ENCODE measurements around the gene KCNH3.

KCNH3 gene, protein sequence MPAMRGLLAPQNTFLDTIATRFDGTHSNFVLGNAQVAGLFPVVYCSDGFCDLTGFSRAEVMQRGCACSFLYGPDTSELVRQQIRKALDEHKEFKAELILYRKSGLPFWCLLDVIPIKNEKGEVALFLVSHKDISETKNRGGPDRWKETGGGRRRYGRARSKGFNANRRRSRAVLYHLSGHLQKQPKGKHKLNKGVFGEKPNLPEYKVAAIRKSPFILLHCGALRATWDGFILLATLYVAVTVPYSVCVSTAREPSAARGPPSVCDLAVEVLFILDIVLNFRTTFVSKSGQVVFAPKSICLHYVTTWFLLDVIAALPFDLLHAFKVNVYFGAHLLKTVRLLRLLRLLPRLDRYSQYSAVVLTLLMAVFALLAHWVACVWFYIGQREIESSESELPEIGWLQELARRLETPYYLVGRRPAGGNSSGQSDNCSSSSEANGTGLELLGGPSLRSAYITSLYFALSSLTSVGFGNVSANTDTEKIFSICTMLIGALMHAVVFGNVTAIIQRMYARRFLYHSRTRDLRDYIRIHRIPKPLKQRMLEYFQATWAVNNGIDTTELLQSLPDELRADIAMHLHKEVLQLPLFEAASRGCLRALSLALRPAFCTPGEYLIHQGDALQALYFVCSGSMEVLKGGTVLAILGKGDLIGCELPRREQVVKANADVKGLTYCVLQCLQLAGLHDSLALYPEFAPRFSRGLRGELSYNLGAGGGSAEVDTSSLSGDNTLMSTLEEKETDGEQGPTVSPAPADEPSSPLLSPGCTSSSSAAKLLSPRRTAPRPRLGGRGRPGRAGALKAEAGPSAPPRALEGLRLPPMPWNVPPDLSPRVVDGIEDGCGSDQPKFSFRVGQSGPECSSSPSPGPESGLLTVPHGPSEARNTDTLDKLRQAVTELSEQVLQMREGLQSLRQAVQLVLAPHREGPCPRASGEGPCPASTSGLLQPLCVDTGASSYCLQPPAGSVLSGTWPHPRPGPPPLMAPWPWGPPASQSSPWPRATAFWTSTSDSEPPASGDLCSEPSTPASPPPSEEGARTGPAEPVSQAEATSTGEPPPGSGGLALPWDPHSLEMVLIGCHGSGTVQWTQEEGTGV

DNA sequence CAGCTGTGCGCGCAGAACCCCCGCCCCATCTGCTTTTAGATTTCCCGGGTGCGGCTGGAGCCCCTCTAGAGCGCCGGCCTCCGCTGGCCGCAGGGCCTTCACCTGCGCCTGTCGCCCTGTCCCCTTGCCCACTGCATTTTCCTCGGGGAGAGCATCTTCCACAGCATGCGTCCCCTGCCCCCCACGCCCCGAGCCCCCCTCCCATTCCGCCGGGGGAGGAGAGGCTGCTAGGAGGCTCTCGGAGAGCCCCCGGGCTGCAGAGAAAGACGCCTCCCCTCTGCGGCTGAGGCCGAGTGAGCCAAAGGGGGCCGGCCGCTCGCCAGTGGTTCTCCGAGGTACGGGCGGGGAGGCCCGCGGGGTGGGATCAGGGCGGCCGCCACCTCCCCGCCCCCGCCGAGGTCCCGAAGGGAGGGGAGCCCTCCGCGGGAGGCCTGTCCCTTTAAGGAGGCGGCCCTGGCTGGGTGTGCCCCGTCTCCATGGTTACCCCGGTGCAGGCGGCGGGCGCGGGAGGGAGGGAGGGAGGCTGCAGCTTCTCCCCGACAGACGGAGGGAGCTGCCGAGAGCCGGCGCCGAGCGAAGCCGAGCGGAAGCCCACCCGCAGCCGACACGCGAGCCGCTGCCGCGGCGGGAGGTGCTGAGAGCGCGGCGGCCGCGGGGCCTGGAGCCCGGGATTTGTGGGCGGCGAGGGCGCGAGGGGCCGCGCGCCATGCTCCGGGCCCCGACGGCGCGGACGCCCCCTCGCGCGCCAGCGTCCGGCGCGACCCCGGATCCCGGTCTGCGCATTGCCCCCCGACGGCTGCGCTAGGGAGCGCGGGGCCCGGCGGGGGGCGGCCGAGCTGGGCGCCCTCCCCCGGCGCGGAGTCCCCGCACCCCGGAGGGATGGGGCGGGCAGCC, at the start of gene KCNH3:
Gene KCNH3, plus strand, starts transcription at position 521 of the 894 bp plus-strand sequence. CDS start 387 bp downstream, outside the sequence.
- Histone ChIP-seq H3K4me1 (ENCODE audit: control insufficient read depth, insufficient read depth, low read length) (peaks cover 4% of the 10 kb centered on the region), H3K9ac (ENCODE audit: low read length) (no peak within 1 kb of the TSS), H3K4me3 (ENCODE audit: low read length) (peak within 1 kb of the TSS; percentile 63), H3K27me3 (ENCODE audit: control insufficient read depth, insufficient read depth, low read length) (peaks cover 21% of the 10 kb centered on the region), H3K27ac (ENCODE audit: low read depth, low read length) (no peak within 1 kb of the TSS), H3K36me3 (ENCODE audit: control insufficient read depth, insufficient read depth, low read length) (no peaks in the 10 kb centered on the region)

DNA sequence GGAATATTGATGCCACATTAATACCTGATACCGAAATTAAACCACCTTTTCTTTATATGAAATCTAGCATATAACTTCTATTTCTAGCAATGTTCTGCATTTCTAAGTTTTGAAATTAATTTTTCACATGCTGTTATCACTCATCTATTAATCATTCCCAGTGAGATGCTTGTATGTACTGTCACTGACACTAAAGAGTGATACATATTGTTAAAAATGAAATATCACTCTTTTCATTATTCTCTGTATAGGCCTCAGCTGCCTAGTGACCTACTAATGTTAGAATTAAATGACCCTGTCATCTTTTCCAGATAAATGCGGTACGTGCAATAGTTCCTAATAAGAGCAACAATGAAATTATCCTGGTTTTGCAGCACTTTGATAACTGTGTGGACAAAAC, 49.7 kb upstream of the KCNH3 start:
- H3K9ac ChIP-seq (ENCODE audit: low read length): no peak overlapping the region
- H3K4me3 ChIP-seq (ENCODE audit: low read length): no peak overlapping the region
- no peaks in the 10 kb centered on the region for H3K27me3 ChIP-seq (ENCODE audit: control insufficient read depth, insufficient read depth, low read length)
- no peaks in the 10 kb centered on the region for H3K36me3 ChIP-seq (ENCODE audit: control insufficient read depth, insufficient read depth, low read length)
- H3K27ac ChIP-seq (ENCODE audit: low read depth, low read length): no peak overlapping the region
- peaks cover 4% of the 10 kb centered on the region for H3K4me1 ChIP-seq (ENCODE audit: control insufficient read depth, insufficient read depth, low read length)

DNA sequence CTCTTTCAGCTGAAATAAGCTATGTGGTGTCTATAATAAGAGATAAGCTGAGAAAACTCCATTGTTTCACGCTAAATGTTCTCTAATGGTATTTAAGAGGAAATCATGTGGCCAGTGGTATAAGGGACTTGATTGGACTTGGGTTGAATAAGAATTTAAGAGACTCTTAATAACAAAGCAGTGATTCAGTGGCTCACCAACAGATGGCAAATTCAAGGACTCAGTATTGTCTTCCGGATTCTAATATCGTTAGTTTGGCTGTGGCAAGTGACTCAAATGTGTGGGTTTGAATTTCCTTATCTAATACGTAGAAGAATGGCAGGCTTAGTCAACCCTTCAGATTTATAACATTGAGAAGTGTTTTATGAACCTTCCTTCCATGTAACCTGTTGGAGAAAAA, 49.1 kb upstream of the KCNH3 start:
- no peak overlapping the region for H3K9ac ChIP-seq (ENCODE audit: low read length)
- H3K27ac ChIP-seq (ENCODE audit: low read depth, low read length): no peak overlapping the region
- peaks cover 4% of the 10 kb centered on the region for H3K4me1 ChIP-seq (ENCODE audit: control insufficient read depth, insufficient read depth, low read length)
- H3K36me3 ChIP-seq (ENCODE audit: control insufficient read depth, insufficient read depth, low read length): no peaks in the 10 kb centered on the region
- H3K27me3 ChIP-seq (ENCODE audit: control insufficient read depth, insufficient read depth, low read length): no peaks in the 10 kb centered on the region
- H3K4me3 ChIP-seq (ENCODE audit: low read length): no peak overlapping the region

DNA sequence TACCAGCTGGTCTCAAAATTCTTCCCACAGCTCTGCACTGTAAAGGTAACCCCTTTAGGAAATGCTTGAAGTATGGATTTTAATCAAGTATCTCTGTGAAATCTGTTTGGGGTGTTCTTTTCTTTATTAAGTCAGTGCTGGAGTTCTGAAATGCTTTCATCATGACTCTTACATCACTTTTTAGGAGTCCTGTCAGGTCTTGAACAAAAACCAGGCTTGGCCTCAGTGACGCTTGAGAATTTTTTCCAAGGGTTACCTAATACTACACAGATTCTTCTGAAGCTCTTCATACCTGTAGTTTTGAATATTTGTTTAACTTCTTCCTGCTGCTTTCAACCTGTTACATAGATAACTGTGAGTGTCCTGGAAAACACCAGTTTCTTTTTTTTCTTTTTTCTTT, 47.0 kb upstream of the KCNH3 start:
- Histone ChIP-seq H3K4me1 (ENCODE audit: control insufficient read depth, insufficient read depth, low read length) (peaks cover 4% of the 10 kb centered on the region), H3K36me3 (ENCODE audit: control insufficient read depth, insufficient read depth, low read length) (peaks cover 4% of the 10 kb centered on the region), H3K27ac (ENCODE audit: low read depth, low read length) (peak overlapping the region; percentile 44), H3K27me3 (ENCODE audit: control insufficient read depth, insufficient read depth, low read length) (no peaks in the 10 kb centered on the region), H3K9ac (ENCODE audit: low read length) (no peak overlapping the region), H3K4me3 (ENCODE audit: low read length) (no peak overlapping the region)

DNA sequence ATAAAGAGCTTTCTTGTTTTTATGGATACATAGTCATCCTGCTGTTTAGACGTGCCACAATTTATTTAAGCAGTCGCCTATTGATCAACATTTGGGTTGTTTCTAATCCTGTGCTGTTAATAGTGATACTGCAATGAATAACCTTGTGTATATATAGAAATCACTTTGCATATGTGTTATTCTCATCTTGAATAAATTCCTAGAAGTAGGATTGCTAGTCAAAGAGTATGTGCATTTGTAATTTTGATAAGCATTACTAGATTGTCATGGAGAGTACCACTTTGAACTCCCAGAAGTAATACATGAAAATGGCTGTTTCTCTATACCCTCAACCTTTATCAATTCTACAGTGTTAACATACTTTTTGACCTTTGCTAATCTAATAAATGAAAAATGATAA, 44.9 kb upstream of the KCNH3 start:
- no peak overlapping the region for H3K27ac ChIP-seq (ENCODE audit: low read depth, low read length)
- H3K9ac ChIP-seq (ENCODE audit: low read length): no peak overlapping the region
- no peaks in the 10 kb centered on the region for H3K27me3 ChIP-seq (ENCODE audit: control insufficient read depth, insufficient read depth, low read length)
- H3K36me3 ChIP-seq (ENCODE audit: control insufficient read depth, insufficient read depth, low read length): peaks cover 4% of the 10 kb centered on the region
- H3K4me3 ChIP-seq (ENCODE audit: low read length): no peak overlapping the region
- H3K4me1 ChIP-seq (ENCODE audit: control insufficient read depth, insufficient read depth, low read length): peaks cover 4% of the 10 kb centered on the region

DNA sequence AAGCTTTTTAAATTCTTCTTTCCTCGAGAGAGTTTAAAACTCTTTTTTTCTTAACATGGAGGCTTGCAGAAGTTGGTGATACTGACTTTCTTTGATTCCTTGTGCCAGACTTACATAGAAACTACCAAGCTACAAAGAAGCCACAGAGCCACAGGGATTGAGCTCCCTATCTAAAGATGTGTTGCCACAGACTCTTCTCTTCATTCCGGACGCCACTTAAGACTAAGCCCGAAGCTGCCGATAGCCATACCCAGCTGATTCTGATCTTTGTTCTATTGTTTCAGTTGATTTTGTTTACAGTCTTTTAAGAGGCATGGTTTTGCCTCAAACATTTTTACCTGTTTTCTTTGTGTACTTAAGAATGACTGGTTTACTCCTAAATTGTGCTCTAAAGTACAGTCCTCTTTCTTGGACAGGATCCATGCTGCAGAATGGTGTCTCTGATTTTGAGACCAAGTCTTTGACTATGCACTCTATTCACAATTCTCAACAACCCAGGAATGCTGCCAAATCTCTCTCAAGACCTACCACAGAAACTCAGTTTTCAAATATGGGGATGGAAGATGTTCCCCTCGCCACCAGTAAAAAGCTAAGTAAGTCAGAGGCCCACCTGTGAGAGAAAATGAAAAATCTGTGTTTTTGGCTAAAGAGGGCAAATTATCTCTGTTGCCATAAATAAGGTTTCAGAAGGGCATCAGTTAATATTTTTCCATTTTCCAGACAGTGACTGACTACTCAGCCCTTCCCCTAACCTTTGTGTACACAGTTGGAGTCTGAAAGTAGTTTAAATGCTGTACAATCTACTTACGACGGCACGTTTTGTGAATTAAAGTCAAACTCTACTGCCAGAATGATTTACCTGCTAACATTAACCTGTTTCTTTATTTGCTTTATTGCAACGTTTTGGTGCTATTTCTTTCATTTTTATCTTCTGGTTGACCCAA, 42.1 kb upstream of the KCNH3 start:
- peaks cover 4% of the 10 kb centered on the region for H3K36me3 ChIP-seq (ENCODE audit: control insufficient read depth, insufficient read depth, low read length)
- H3K4me1 ChIP-seq (ENCODE audit: control insufficient read depth, insufficient read depth, low read length): peaks cover 3% of the 10 kb centered on the region
- no peak overlapping the region for H3K27ac ChIP-seq (ENCODE audit: low read depth, low read length)
- no peak overlapping the region for H3K4me3 ChIP-seq (ENCODE audit: low read length)
- no peaks in the 10 kb centered on the region for H3K27me3 ChIP-seq (ENCODE audit: control insufficient read depth, insufficient read depth, low read length)
- H3K9ac ChIP-seq (ENCODE audit: low read length): no peak overlapping the region

DNA sequence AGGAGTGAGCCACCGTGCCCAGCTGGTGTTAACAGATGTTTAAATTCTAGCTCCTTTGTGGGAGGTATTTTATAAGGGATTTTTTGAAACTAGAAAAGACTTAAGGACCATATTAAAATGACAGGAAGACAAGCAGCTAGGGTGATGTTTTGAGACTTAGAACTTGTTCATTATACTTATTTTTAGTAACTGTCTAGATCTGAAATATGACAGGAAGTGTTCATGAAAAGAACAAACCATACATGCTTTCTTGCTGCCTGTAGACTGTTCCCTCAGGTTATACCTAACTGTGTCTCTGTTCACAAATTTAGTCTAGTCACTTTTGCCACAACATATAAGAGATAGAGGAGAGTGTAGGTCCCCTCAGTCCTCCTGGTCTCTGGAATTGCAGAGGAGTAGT, 36.9 kb upstream of the KCNH3 start:
- no peak overlapping the region for H3K4me3 ChIP-seq (ENCODE audit: low read length)
- H3K36me3 ChIP-seq (ENCODE audit: control insufficient read depth, insufficient read depth, low read length): no peaks in the 10 kb centered on the region
- no peaks in the 10 kb centered on the region for H3K27me3 ChIP-seq (ENCODE audit: control insufficient read depth, insufficient read depth, low read length)
- H3K4me1 ChIP-seq (ENCODE audit: control insufficient read depth, insufficient read depth, low read length): no peaks in the 10 kb centered on the region
- no peak overlapping the region for H3K9ac ChIP-seq (ENCODE audit: low read length)
- H3K27ac ChIP-seq (ENCODE audit: low read depth, low read length): no peak overlapping the region

DNA sequence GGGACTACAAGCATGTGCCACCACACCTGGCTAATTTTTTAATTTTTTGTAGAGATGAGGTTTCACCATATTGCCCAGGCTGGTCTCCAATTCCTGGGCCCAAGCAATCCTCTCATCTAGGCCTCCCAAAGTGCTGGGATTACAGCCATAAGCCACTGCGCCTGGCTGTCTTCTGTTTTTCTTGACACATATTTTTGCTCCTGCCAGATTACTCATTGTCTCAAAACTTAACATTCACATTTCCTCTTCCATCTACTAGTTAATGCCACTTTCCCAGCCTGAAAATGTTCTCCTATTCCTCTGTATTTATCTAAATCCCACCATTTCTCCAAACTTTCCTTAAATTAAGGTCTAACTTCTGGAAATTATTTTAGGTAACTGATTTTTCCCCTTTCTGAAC, 36.2 kb upstream of the KCNH3 start:
- Histone ChIP-seq H3K27me3 (ENCODE audit: control insufficient read depth, insufficient read depth, low read length) (no peaks in the 10 kb centered on the region), H3K9ac (ENCODE audit: low read length) (no peak overlapping the region), H3K4me3 (ENCODE audit: low read length) (no peak overlapping the region), H3K27ac (ENCODE audit: low read depth, low read length) (no peak overlapping the region), H3K4me1 (ENCODE audit: control insufficient read depth, insufficient read depth, low read length) (no peaks in the 10 kb centered on the region), H3K36me3 (ENCODE audit: control insufficient read depth, insufficient read depth, low read length) (no peaks in the 10 kb centered on the region)

DNA sequence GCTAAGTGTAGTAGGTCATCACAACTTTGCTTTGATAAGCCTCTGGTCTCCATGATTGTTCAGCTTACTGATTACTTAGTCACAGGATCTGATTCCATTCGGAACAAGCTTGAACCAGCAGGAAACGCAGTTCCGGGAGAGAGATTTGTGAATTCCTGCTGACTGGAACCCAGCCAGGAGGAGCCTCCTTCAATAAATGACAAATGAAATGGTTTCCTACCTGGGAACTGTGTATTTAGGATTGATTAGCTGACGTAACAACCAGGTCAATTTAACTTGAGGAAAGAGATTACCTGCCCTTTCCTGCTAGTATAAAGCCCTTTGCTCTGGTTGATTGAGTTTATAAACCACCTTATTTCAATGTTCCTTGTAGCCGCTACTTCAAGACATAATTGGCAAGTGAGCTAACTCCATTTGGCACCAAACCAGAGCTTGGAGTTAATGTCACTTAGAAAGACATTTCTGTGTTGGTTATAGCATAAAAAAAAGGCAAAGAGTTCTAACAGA, 35.1 kb upstream of the KCNH3 start:
- Histone ChIP-seq H3K4me3 (ENCODE audit: low read length) (no peak overlapping the region), H3K36me3 (ENCODE audit: control insufficient read depth, insufficient read depth, low read length) (no peaks in the 10 kb centered on the region), H3K27me3 (ENCODE audit: control insufficient read depth, insufficient read depth, low read length) (no peaks in the 10 kb centered on the region), H3K27ac (ENCODE audit: low read depth, low read length) (no peak overlapping the region), H3K4me1 (ENCODE audit: control insufficient read depth, insufficient read depth, low read length) (no peaks in the 10 kb centered on the region), H3K9ac (ENCODE audit: low read length) (no peak overlapping the region)

DNA sequence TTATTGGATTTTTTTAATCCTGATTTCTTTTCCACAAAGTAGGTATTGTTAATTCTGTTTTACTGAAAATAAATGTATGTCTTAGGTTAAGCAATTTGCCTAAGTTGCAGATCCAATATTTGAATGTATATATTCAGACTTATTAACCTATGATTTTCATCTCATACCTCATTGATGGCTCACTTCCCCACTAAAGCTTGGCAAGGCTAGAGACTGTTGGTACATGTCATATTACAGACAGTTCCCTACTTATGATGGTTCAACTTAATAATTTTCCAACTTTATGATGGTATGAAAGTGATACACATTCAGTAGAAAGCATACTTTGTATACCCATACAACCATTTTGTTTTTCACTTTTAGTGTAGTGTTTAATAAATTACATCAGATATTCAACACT, 33.2 kb upstream of the KCNH3 start:
- Histone ChIP-seq H3K27me3 (ENCODE audit: control insufficient read depth, insufficient read depth, low read length) (no peaks in the 10 kb centered on the region), H3K27ac (ENCODE audit: low read depth, low read length) (no peak overlapping the region), H3K9ac (ENCODE audit: low read length) (no peak overlapping the region), H3K4me1 (ENCODE audit: control insufficient read depth, insufficient read depth, low read length) (no peaks in the 10 kb centered on the region), H3K4me3 (ENCODE audit: low read length) (no peak overlapping the region), H3K36me3 (ENCODE audit: control insufficient read depth, insufficient read depth, low read length) (no peaks in the 10 kb centered on the region)

DNA sequence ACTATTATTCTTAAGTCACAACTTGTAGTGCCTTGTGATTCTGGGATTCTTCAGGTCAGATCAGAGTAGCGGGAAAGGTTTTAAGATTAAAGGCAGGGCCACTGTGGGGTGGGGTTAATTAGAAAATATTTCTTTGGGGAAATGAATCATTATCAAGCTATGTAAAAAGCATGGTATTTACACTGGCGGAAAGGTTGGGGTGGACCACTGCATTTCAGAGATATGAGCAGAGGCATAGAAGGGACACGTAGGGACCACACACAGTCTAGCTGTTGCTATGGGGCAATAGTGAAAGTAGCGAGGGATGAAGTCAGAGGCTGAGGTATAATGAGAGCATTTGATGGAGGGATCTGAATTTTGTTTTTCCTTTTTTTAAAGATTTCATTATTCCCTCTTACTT, 31.7 kb upstream of the KCNH3 start:
- no peaks in the 10 kb centered on the region for H3K36me3 ChIP-seq (ENCODE audit: control insufficient read depth, insufficient read depth, low read length)
- no peak overlapping the region for H3K27ac ChIP-seq (ENCODE audit: low read depth, low read length)
- no peaks in the 10 kb centered on the region for H3K27me3 ChIP-seq (ENCODE audit: control insufficient read depth, insufficient read depth, low read length)
- H3K4me3 ChIP-seq (ENCODE audit: low read length): no peak overlapping the region
- H3K9ac ChIP-seq (ENCODE audit: low read length): no peak overlapping the region
- H3K4me1 ChIP-seq (ENCODE audit: control insufficient read depth, insufficient read depth, low read length): no peaks in the 10 kb centered on the region
